ENCODE data around the gene ILDR1.

The ILDR1 gene

DNA sequence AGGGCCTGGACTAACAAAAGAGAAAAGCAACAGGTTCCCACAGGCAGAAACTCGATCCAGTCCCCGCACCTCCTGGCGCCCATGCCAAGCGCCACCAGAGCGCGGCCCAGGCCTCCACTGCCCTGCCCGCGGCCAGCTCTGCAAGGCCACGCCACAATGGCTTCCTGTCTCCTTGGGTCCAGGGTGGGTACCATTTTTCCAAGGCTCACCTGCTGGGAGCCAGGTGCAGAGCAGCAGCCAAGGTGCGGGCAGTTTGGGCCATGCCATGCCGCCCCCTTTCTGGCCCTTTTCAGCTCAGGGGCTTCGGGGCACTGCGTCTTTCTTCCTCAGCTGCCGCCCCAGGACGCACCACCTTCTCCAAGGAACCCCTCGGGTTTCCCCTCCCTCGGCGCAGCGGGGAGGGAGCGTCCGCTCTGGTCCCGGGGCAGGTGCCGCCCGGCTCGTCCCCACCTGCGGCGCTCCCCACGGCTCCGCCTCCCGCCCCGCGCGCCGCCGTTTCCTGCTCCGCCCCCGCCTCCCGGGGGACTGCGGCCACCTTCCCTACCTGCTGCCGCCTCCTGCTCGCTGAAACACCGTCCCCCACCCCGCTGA lies at the start of gene ILDR1:
Gene ILDR1, minus strand, starts transcription at position 437 of the 591 bp plus-strand sequence. Its CDS starts 170 bp downstream, at position 267.
- TF ChIP-seq CTCF (IDR thresholded peaks at IDR 0.05), result no peak

- no peak for TF ChIP-seq CTCF (IDR thresholded peaks at IDR 0.05)
Measured at GRCh38 chr3:122067588-122068240, 45.7 kb upstream of the ILDR1 start.

GRCh38 chr3:122067214-122067550 lies 45.1 kb upstream of the ILDR1 start:
- TF ChIP-seq CTCF (IDR thresholded peaks at IDR 0.05), result no peak

DNA sequence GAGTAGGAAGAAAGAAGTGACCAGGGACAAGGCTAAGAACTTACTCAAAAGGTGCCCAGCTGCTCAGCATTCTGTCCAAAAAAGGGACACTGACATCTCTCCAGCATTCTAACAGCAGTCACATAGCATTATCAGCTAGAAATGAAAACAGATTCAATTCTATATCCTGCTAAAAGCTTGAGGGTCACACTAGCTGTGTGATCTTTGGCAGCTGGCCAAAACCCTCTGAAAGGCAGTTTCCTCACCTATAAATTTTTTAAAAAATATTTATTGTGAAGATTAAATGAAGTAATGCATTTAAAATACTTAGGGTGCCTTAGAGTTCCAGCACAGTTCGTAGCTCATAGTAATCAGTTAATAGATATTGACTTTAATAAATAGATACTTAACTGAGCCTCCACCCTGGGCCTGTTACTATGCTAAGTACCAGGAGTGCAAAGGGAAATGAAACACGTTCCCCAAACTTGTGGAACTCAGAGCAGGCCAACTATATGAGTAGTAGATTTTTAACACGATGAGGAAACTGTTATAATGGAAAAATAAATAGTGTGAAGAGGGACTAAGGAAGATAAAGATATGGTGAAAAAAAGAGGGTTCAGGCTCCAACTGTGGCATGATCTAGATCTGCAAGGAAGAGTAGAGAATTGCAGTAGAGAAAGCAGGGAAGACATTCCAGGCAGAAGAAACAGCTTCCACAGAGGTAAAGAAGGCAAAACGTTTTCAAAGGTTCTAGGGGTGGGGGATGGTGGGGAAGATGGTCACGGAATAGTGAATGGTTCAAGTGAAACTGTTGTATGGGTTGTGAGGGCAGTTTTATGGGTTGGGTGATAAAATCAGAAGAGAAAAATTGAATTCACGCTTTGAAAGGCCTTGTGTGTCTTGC lies 44.5 kb upstream of the ILDR1 start:
- no peak for TF ChIP-seq CTCF (IDR thresholded peaks at IDR 0.05)

GRCh38 chr3:122064326-122064725 lies 42.3 kb upstream of the ILDR1 start:
- TF ChIP-seq CTCF (IDR thresholded peaks at IDR 0.05), result no peak

DNA sequence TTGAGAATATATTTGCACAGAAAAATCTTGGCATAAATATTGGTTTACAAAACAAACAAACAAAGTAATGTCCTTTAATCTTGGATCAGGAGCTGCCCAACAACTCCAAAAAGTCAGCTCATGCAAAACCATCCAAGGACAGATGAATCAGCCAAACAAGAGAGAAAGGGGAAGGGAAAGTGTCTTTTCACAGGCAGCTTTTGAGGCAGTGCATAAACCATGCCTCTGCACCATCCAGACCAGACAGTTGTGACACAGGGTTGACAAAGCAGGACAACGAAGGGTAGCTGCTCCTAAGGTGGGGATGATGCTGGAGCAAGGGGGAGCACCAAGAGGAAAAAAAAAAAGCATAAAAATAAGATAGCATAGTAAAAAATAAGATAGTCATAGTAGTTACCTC lies 41.9 kb upstream of the ILDR1 start:
- TF ChIP-seq CTCF (IDR thresholded peaks at IDR 0.05), result no peak

DNA sequence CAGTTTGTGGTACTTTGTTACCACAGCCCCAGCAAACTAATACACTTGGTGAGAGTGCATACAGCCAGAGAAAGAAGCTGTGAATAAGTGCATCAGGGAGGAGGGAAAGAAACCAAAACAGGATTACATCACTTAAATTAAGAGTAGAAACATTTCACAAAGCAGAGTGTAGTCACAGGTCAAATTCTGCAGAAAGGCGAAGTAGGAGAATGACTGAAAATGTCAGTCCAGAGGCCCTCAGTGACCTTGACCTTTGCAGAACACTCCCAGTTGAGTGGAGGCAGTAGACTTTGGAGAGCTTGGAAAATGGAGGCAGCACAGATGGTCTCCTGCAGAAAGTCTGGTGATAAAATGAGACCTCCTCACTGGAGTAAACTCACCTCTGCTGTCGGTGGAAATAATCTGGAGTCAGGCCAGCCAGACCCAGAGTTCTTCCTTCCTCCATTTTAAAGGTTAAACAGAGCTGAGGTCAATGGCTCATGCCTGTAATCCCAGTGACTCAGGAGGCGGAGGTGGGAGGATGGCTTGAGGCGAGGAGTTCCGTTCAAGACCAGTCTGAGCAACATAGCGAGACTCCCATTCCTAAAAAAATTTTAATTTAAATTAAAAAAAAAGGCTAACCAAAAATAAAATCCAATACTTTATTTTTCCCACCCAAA lies 38.1 kb upstream of the ILDR1 start:
- TF ChIP-seq CTCF (IDR thresholded peaks at IDR 0.05), result no peak

Measured in LNCAP (cell line).